Stimulated activated CD8-positive, alpha-beta memory T cell treated with anti-CD3 and anti-CD28 coated beads, Interleukin-15, amount 100 ng/mL, for 24 hours (primary cell): Measurements from ENCODE around the gene ZC3H18.

ENCODE experiments used
- DNase-seq: peaks from one replicate; pipeline ENCODE4 v3.0.0-alpha.2; 2020; ENCODE audit warnings: low read depth

Gene ZC3H18

GRCh38 chr16:88581033-88581432 lies 10.8 kb downstream of the ZC3H18 start:
- no peak for DNase-seq

GRCh38 chr16:88582912-88583575 lies 12.8 kb downstream of the ZC3H18 start:
- DNase-seq = no peak

GRCh38 chr16:88584676-88585075 lies 14.5 kb downstream of the ZC3H18 start:
- DNase-seq = no peak

GRCh38 chr16:88585269-88585668 lies 15.1 kb downstream of the ZC3H18 start:
- no peak for DNase-seq

- no peak for DNase-seq
These were observed 15.9 kb downstream of the ZC3H18 start for GRCh38 chr16:88585927-88586581.

GRCh38 chr16:88588148-88588547 lies 17.9 kb downstream of the ZC3H18 start:
- DNase-seq = no peak

GRCh38 chr16:88588754-88589153 lies 18.6 kb downstream of the ZC3H18 start:
- DNase-seq = no peak

- no peak for DNase-seq
These were observed 19.2 kb downstream of the ZC3H18 start for GRCh38 chr16:88589441-88589840.

- no peak for DNase-seq
These were observed 21.4 kb downstream of the ZC3H18 start for GRCh38 chr16:88591577-88592021.

GRCh38 chr16:88593061-88593460 lies 22.9 kb downstream of the ZC3H18 start:
- no peak for DNase-seq

- no peak for DNase-seq
These were observed 23.3 kb downstream of the ZC3H18 start for GRCh38 chr16:88593489-88593888.

GRCh38 chr16:88593910-88594309 lies 23.7 kb downstream of the ZC3H18 start:
- no peak for DNase-seq

- DNase-seq = no peak
These were observed 24.9 kb downstream of the ZC3H18 start for GRCh38 chr16:88595101-88595500.

- no peak for DNase-seq
These were observed 25.7 kb downstream of the ZC3H18 start for GRCh38 chr16:88595921-88596320.

- DNase-seq = no peak
These were observed 26.3 kb downstream of the ZC3H18 start for GRCh38 chr16:88596483-88596882.

- no peak for DNase-seq
These were observed 27.8 kb downstream of the ZC3H18 start for GRCh38 chr16:88597856-88598491.

GRCh38 chr16:88599092-88599733 lies 29.0 kb downstream of the ZC3H18 start:
- no peak for DNase-seq

- no peak for DNase-seq
These were observed 29.8 kb downstream of the ZC3H18 start for GRCh38 chr16:88599825-88600538.

- DNase-seq = no peak
These were observed 30.3 kb downstream of the ZC3H18 start for GRCh38 chr16:88600539-88600896.

GRCh38 chr16:88601313-88602036 lies 31.3 kb downstream of the ZC3H18 start:
- DNase-seq = no peak

- no peak for DNase-seq
These were observed 31.9 kb downstream of the ZC3H18 start for GRCh38 chr16:88602091-88602490.
